GM19043 (cell line): ENCODE data around the gene WDR70.
"Not testable (repeated sequence)": the region's sequence is repeated elsewhere in the genome, so short reads cannot be mapped to it uniquely, and the experiment has no call there.

Experiments
- ATAC-seq: cut with Tn5 transposase; IDR thresholded peaks from one replicate; pipeline ENCODE4 v1.9.1; 2021; ENCODE audit warnings: low read depth; ENCODE audit not compliant: unreplicated experiment

The WDR70 gene

GRCh38 chr5:37740331-37741066 lies 361.4 kb downstream of the WDR70 start:
- no peak for ATAC-seq

DNA sequence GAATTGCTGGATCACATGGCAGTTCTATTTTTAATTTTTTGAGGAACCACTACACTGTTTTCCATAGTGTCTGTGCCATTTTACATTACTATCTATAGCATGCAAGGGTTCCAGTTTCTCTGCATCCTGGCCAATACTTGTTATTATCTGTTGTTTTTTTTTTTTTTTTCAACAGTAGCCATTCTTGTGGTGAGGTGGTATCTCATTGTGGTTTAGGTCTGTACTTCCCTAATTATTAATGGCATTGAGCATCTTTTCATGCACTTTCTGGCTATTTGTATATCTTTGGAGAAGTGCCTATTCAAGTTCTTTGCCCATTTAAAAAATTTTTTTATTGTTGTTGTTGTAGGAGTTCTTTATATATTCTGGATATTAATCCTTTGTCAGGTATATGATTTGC lies 363.0 kb downstream of the WDR70 start:
- no peak for ATAC-seq

GRCh38 chr5:37751227-37751626 lies 372.1 kb downstream of the WDR70 start:
- ATAC-seq: no peak

DNA sequence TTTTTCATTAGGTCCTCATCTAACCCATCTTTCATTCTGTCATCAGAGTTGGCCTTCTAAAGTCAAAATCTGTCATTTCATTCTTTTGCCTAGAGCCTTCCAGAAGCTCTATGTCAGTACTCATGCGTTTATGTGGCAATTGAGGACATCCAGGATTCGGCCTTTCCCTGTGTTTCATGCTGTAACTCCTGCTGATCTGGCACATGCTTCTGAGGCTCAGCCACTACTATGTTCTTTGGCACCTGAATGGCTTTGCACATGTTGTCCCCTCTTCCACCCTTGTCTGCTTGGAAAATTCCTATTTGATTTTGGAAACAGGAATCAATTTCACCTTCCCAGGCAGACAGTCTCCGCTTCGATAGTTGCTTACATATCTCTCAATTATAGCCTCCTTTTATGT lies 375.9 kb downstream of the WDR70 start:
- ATAC-seq: no peak

DNA sequence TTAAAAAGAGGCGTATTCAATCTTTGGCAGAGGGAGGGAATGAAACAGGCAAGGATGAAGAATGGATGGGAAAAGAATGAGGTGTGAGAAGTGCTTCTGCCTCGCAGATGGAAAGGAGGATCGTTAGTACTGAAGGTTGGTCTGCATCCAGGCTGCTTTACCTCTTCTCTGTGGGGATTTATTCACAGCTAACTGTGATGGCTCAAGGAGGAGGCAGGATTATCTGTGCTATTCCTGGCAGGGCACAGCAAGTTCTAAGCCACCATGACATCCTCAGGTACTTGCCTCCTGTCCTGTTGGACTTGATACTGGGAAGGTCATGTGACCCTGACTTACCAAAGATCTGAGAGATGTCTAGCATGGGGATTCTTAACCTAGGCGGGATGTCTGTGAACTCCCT lies 376.5 kb downstream of the WDR70 start:
- ATAC-seq: no peak

GRCh38 chr5:37756248-37756647 lies 377.1 kb downstream of the WDR70 start:
- no peak for ATAC-seq

DNA sequence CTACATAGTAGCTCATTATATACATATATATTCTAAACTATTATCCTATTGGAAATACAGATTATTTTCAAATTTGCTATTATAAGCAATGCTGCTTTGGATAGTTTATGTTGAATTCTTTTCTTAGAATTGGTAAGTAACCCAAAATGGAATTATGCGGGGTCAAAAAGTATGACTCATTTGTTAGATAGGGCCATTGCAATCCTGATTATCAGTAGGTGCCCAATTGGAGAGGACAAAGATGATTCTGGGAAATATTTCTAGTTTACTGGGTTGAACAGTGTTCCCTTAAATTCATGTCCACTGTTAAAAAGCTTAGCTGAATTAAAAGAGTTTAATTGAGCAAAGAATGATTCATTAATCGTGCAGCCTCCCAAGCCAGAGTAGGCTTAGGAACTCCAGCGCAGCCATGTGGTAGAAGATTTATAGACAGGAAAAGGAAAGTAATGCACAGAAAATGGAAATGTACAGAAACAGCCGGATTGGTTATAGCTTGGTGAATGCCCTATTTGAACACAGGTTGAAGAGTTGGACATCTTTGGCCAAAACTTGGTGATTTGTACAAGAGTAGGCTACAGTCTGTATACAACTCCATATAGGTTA lies 379.0 kb downstream of the WDR70 start:
- no peak for ATAC-seq

GRCh38 chr5:37767251-37767650 lies 388.1 kb downstream of the WDR70 start:
- ATAC-seq: no peak

- ATAC-seq: no peak
These were observed 388.8 kb downstream of the WDR70 start for GRCh38 chr5:37767961-37768360.

DNA sequence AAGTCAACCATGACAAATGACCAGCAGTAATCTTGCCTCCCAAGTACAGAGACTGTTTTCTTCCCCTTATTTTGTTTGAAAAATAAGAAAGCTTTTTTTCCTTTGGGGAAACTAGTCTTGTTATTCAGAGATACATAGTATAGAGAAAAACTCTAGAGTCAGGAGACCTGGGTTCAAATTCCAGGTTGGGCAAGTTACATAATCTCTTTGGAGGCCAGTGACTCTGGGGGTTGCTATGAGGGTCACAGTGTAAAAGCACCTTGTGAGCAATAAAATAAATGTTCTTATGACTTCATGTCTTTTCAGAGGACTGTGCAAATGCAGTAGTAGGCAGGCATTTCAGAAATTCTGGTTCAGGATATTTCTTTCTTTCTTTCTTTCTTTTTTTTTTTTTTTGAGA lies 389.3 kb downstream of the WDR70 start:
- no peak for ATAC-seq

DNA sequence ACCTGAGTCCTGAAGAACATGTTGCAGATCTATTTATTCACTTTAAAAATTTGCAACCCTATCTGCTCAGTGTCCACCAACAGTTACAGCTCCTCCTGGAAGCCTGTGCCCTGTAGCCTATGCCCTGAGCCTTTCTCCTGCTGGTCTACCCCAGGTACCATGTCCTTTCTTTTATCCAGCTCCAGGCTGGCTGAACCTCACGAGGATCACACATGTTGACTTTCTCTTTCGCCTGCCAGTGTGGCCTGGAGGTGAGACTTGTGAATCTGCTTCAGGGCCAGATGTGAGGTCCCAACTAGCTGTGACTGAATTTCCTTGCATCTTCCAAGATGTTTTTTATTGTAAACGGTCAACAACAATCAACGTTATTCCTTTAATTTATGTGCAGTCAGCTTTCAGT lies 390.0 kb downstream of the WDR70 start:
- ATAC-seq: no peak

GRCh38 chr5:37769840-37770239 lies 390.7 kb downstream of the WDR70 start:
- no peak for ATAC-seq

- no peak for ATAC-seq
These were observed 391.7 kb downstream of the WDR70 start for GRCh38 chr5:37770786-37771185.

- ATAC-seq: no peak
These were observed 392.1 kb downstream of the WDR70 start for GRCh38 chr5:37771203-37771611.

DNA sequence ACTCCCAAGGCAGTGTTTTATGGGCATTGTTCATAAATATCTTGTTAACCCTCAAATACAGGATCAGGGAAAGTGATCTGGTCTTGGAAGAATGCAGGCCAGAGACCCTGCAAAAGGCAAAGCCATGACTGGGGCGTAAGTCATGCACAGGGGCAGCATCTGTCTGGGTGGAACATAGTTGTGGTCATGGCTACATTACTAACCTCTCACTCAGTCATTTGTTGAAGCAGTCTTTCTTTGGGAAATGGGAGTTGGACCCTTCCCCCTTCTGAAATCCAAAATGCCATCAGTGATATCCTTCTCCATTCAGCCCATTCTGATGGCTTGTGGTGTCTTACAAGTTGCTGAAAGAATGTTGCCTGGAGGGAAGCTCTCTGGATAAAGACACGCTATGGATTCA lies 392.6 kb downstream of the WDR70 start:
- no peak for ATAC-seq

GRCh38 chr5:37772255-37772654 lies 393.1 kb downstream of the WDR70 start:
- no peak for ATAC-seq

DNA sequence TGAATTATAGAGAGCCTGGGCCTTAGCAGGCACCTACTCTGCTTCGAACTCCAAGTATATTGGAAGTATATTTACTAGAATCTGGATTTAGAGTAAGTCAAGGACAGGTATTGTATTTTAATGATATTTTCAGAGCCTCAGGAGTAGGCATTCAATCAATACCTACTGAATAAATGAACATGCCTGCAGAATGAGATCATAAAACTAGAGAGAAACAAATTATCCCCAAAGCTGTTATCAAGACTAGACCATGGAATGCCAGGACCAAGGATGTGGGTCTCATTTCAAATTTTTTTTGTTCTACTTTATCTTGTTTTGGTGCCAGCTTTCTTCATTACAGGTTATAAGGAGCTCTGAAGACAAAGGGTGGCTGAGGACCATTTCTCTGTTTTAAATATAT lies 394.7 kb downstream of the WDR70 start:
- no peak for ATAC-seq

DNA sequence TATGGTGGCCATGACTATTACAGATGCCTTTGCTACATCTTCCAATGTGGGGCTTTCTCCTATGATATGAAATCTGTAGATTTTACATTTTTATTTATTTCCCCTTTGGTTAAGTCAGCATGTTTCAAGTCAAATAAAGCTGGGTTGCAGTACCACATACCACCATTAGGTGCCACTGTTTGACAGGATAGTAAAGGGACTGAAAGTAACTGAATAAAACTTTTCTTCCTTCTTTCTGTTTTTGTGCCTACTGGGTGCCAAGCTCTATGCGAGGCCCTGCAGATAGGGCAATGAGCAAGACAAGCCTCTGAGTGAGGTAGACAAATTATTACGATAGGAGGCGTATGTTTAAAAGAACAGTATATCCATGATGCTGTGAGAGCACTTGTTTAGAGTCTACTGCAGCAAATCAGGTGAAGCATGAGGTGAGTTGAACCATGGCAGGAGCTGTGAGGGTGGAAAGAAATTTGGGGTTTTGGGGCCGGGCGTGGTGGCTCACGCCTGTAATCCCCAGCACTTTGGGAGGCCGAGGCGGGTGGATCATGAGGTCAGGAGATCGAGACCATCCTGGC lies 395.9 kb downstream of the WDR70 start:
- no peak for ATAC-seq

DNA sequence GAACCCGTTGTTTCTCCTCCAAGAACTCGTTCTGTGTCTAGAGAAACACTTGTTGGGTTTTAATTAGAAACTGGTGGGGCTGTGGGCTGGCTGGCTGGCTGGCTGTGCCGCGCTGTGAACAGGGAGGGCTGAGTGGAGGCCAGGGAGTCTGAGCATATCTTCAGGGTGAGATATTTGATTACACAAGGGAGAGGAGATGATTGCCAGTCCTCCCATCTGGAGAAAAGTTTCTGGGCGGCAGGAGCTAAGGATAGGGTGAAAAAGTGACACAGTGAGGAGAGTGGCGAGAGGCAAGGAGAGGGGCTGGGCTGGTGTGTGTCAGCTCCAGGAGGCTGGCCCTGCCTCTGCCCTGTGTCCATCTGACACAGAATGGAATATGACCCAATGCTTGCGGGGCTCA lies 397.7 kb downstream of the WDR70 start:
- ATAC-seq: no peak

GRCh38 chr5:37777432-37778130 lies 398.5 kb downstream of the WDR70 start:
- ATAC-seq: no peak

- ATAC-seq: not testable (repeated sequence)
These were observed 402.3 kb downstream of the WDR70 start for GRCh38 chr5:37781409-37781808.

DNA sequence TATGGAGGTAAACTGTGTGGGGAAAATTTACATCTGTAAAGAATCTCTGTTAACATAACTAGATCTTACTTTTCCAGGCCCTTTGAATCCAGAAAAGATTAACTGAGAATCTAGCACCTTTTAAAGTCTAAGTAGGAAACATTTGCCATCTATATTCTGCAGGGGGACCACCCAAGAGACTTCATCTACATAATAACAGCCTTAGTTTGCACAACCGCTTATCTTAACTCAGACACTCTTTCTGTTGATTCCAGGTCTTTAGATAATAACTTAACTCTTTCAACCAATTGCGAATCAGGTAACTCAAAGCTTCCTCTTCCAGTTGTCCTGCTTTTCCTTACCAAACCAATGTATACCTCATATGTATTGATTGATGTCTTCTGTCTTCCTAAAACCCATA lies 407.3 kb downstream of the WDR70 start:
- ATAC-seq: no peak
